Aorta (tissue), 5 donors: ENCODE data around the gene HOXA5. TPM values are rescaled to one million over a fixed set of nuclear protein-coding genes. Genes with fewer than 3 reads are reported as not detected.

Experiments
- ATAC-seq: fragments of 200-7000 bp; cut with Tn5 transposase; one replicate; pipeline ENCODE4 v1.9.1; 2022; ENCODE audit warnings: moderate library complexity; ENCODE audit not compliant: low FRiP score
- DNase-seq, 2 donors: peaks; one replicate each; pipeline ENCODE4 v3.0.0-alpha.2; 2020
- H3K27ac ChIP-seq, 2 donors: one replicate each; pipeline ENCODE4 v1.5.1; 2013; ENCODE audit warnings: low read length in 2 of 2, mild to moderate bottlenecking in 2 of 2, moderate library complexity in 2 of 2, control low read depth in 1 of 2, inconsistent platforms in 1 of 2, low read depth in 1 of 2
- H3K27me3 ChIP-seq, 2 donors: one replicate each; pipeline ENCODE4 v1.6.1; 2013; ENCODE audit warnings: control low read depth in 1 of 2, low read length in 1 of 2, mild to moderate bottlenecking in 1 of 2, moderate library complexity in 1 of 2; ENCODE audit not compliant: insufficient read depth in 2 of 2, control insufficient read depth in 1 of 2
- H3K36me3 ChIP-seq, 2 donors: one replicate each; pipeline ENCODE4 v1.6.1; 2013; ENCODE audit warnings: control low read depth in 1 of 2, low read length in 1 of 2, mild to moderate bottlenecking in 1 of 2; ENCODE audit not compliant: insufficient read depth in 2 of 2, control insufficient read depth in 1 of 2
- H3K4me1 ChIP-seq, 2 donors: one replicate each; pipeline ENCODE4 v1.6.1; 2013; ENCODE audit warnings: low read length in 2 of 2, control low read depth in 1 of 2, mild to moderate bottlenecking in 1 of 2, moderate library complexity in 1 of 2; ENCODE audit not compliant: insufficient read depth in 2 of 2, control insufficient read depth in 1 of 2
- H3K4me3 ChIP-seq, 2 donors: one replicate each; pipeline ENCODE4 v1.5.1; 2013; ENCODE audit warnings: low read length in 2 of 2, control low read depth in 1 of 2, mild to moderate bottlenecking in 1 of 2
- H3K9me3 ChIP-seq: one replicate; pipeline ENCODE4 v1.6.1; 2013; ENCODE audit warnings: mild to moderate bottlenecking, low read length; ENCODE audit not compliant: control insufficient read depth
- WGBS, 2 donors: extraction: QIAGEN DNeasy Blood & Tissue Kit; methylation state at CpG; one replicate each; pipeline ENCODE4 v1.1.7; 2013; 5-methylcytosine and 5-hydroxymethylcytosine counted together
- intact Hi-C, 2 donors: fragments of 100-400 bp; cut with DNase I; formaldehyde crosslinking; loops; one replicate each; pipeline versions ENCODE4 v1.14.2 to v1.15.0; 2022
- polyA plus RNA-seq, 2 donors: library from polyadenylated mRNA; stranded (reverse); fragments of 200-250 nt; gene quantifications; one replicate each; pipeline ENCODE4 v1.2.3, GENCODE V29; 2013
- total RNA-seq, 2 donors: library from RNA; stranded (reverse); fragmentation: NEBNext Ultra II Directional; extraction: Animal tissue kit (Norgen Biotek cat#: 25700); gene quantifications; one replicate each; pipeline ENCODE4 v1.2.1, GENCODE V29; 2021
- donor health status: healthy with polysubstance abuse.
- donor health status: Bipolar disorder and iron deficiency.
- donor health status: DM: no; HTN: no; CAD: no.
- donor health status: DM: no; HTN: no; CAD: no.
- donor health status: DM: yes; HTN: yes; CAD: no.

HOXA5 gene
- total and polyA plus RNA-seq, 4 donors, result 1.6 to 11.8 (median 5.4) TPM

- H3K27ac ChIP-seq, result peak overlapping the region; percentile 20 to 58
- 1 to 6% methylated on average over 29 of the region's 29 CpGs for WGBS, 2 donors
- H3K4me1 ChIP-seq, result no peaks in the 10 kb centered on the region
- no peaks in the 10 kb centered on the region for H3K9me3 ChIP-seq
- no peak for ATAC-seq
- DNase-seq, result no peak
- no peaks in the 10 kb centered on the region for H3K36me3 ChIP-seq
- peak overlapping the region; percentile 37 to 67 for H3K4me3 ChIP-seq
- intact Hi-C loops, result loop anchor here (2.0 to 5.0 kb wide), 2 partner anchors 45 to 288 kb away; partner anchors contain the start of gene HOXA1 (in 1 of the 2)
- no peaks in the 10 kb centered on the region for H3K27me3 ChIP-seq
These were observed 880 bp downstream of the HOXA5 start for GRCh38 chr7:27142580-27143022.

GRCh38 chr7:27141923-27142579, 1.4 kb downstream of the HOXA5 start:
- intact Hi-C loops, result loop anchor here (2.0 to 5.0 kb wide), 2 partner anchors 45 to 287 kb away; partner anchors contain the start of gene HOXA1 (in 1 of the 2)
- 22 to 28% methylated on average over 30 of the region's 30 CpGs for WGBS, 2 donors

GRCh38 chr7:27141137-27141922, 2.2 kb downstream of the HOXA5 start:
- ATAC-seq (no peak), DNase-seq (no peak)
- intact Hi-C loops, result loop anchor here in 1 of 2 donors (5.0 kb wide), 1 partner anchor 44 kb away; the partner anchor contains the start of gene HOXA1
- Histone ChIP-seq H3K9me3 (no peaks in the 10 kb centered on the region), H3K36me3 (no peaks in the 10 kb centered on the region), H3K27me3 (no peaks in the 10 kb centered on the region), H3K4me1 (no peaks in the 10 kb centered on the region), H3K4me3 (peak overlapping the region in 1 of 2 donors; percentile 7), H3K27ac (no peak overlapping the region)
- WGBS, 2 donors, result 69 to 79% methylated on average over 18 of the region's 18 CpGs

More at GRCh38 chr7:27141923-27142579, 1.4 kb downstream of the HOXA5 start:
- ATAC-seq, result no peak
- Histone ChIP-seq H3K27me3 (no peaks in the 10 kb centered on the region), H3K4me3 (peak overlapping the region; percentile 37 to 67), H3K27ac (peak overlapping the region in 1 of 2 donors; percentile 58), H3K9me3 (no peaks in the 10 kb centered on the region), H3K36me3 (no peaks in the 10 kb centered on the region), H3K4me1 (no peaks in the 10 kb centered on the region)
- peak in 1 of 2 donors; percentile 55 for DNase-seq

GRCh38 chr7:27140126-27140857, 3.2 kb downstream of the HOXA5 start:
- H3K4me1 ChIP-seq, result no peaks in the 10 kb centered on the region
- DNase-seq, result no peak
- no peaks in the 10 kb centered on the region for H3K36me3 ChIP-seq
- H3K4me3 ChIP-seq, result no peak overlapping the region
- no peaks in the 10 kb centered on the region for H3K9me3 ChIP-seq
- WGBS, 2 donors, result 79 to 95% methylated on average over 15 of the region's 15 CpGs
- no peak for ATAC-seq
- H3K27me3 ChIP-seq, result no peaks in the 10 kb centered on the region
- intact Hi-C loops, result loop anchor here in 1 of 2 donors (5.0 kb wide), 1 partner anchor 43 kb away; the partner anchor contains the start of gene HOXA1
- no peak overlapping the region for H3K27ac ChIP-seq

DNA sequence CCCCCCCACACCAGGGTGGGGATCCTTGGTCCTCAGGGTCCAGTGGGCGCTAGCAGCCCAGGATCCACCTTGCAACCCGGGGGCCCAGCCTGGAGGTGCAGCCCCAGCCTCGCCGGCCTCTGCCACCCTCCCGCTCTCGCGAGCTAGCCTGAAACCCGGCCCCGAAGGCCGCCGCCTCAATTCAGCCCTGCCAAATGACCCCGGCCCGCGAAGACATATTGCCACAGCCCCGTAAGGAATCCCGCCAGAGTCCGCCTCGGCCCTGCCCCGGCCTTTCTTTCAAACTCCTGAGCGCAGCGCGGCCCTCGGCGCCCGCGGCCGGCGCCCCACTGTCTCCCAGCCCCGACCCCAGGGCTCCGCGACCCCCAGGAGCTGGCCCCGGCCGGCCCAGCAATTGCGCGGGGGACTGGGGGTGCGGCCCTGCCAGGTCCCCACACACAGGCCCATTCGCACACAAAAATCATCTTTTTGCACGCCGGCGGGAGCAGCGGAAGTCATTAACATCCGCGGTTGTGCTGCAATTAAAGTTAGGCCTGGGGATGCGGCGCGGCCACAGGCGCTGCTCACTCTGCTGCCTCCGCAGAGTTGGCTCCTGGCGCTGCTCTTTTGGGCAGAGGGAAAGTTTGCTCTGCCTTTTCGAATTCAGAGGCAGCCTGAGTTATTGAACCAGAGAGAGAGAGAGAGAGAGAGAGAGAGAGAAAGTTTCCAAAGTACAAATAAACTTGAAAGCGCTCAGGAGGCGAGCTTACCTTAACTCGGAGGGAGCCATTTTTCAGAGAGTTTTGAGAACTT, 4.0 kb downstream of the HOXA5 start:
- intact Hi-C loops, result loop anchor here in 1 of 2 donors (5.0 kb wide), 1 partner anchor 42 kb away; the partner anchor contains the start of gene HOXA1
- DNase-seq, result peak in 1 of 2 donors; percentile 78
- 59 to 75% methylated on average over 53 of the region's 53 CpGs for WGBS, 2 donors
- ATAC-seq, result no peak
- Histone ChIP-seq H3K4me1 (no peaks in the 10 kb centered on the region), H3K4me3 (no peak overlapping the region), H3K9me3 (no peaks in the 10 kb centered on the region), H3K27ac (no peak overlapping the region), H3K36me3 (no peaks in the 10 kb centered on the region), H3K27me3 (no peaks in the 10 kb centered on the region)

DNA sequence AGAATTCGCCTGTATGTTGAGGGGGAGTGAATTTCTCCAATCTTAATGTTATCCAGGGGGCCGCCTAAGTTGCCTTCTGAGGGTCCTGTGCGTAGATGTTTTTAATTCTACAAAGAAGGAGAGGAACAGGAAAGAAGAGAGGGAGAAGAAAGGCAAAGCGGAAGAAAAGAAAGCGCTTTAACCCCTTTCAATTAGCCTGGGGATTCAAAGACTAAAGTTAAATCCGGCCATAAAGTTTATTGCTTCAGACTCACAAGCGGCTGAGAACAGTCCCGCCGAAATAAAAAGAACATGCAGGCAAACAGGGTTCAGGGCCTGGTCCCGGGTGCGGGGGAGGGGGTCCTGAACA, 4.5 kb downstream of the HOXA5 start:
- no peak for ATAC-seq
- Histone ChIP-seq H3K4me1 (no peaks in the 10 kb centered on the region), H3K36me3 (no peaks in the 10 kb centered on the region), H3K27me3 (no peaks in the 10 kb centered on the region), H3K9me3 (no peaks in the 10 kb centered on the region), H3K27ac (no peak overlapping the region), H3K4me3 (no peak overlapping the region)
- no peak for DNase-seq
- intact Hi-C loops, result no loop called here
- WGBS, 2 donors, result 72 to 88% methylated on average over 11 of the region's 11 CpGs

DNA sequence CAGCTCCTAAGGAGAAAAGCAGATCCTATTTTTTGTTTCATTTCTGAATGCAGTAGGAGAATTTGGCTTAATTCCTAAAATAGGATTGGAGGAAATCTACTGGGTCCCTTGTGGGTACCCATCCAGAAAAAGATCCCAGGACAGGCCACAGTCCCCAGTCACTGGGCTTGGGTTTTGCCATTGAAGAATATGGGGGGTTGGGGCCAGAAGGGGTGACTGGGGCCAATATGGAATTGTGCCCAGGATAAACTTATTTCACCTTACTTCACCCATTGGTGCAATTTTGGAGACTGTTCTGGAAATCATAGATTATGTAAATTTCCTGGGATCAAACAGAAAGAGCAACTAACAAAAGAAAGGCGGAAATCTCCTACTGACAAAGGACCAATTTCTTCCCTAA, 5.0 kb downstream of the HOXA5 start:
- H3K4me1 ChIP-seq, result no peaks in the 10 kb centered on the region
- no peak overlapping the region for H3K27ac ChIP-seq
- no peak overlapping the region for H3K4me3 ChIP-seq
- no peaks in the 10 kb centered on the region for H3K27me3 ChIP-seq
- DNase-seq (no peak), ATAC-seq (no peak)
- intact Hi-C loops, result no loop called here
- no peaks in the 10 kb centered on the region for H3K9me3 ChIP-seq
- 95 to 97% methylated on average over 1 of the region's 1 CpG for WGBS, 2 donors
- H3K36me3 ChIP-seq, result no peaks in the 10 kb centered on the region
